GM19372 (cell line): ENCODE measurements around the gene GNA15.
"Not testable (repeated sequence)": the region's sequence is repeated elsewhere in the genome, so short reads cannot be mapped to it uniquely, and the experiment has no call there.

Experiments
- ATAC-seq: cut with Tn5 transposase; IDR thresholded peaks from one replicate; pipeline ENCODE4 v1.9.1; 2021; ENCODE audit warnings: mild to moderate bottlenecking, low read depth, moderate library complexity; ENCODE audit not compliant: unreplicated experiment

Gene GNA15

DNA sequence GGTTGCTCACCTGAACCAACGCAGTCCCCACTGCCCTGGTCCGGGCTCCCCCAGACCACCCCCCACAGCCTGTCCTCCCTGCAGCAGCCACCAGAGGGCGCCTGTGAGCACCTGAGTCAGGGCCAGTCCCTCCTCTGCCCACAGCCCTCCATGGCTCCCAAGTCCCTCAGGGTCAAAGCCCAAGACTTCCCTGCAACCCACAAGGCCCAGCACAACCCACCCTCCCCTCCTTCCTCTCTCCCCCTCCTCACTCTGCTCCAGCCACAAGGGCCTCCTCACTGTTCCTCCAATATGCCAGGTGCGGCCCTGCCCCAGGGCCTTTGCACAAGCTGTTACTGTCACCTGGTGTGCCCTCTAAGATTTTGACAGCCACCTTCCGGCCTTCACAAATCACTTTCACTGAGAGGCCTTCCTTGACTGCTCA lies 10.9 kb downstream of the GNA15 start:
- ATAC-seq: no peak

DNA sequence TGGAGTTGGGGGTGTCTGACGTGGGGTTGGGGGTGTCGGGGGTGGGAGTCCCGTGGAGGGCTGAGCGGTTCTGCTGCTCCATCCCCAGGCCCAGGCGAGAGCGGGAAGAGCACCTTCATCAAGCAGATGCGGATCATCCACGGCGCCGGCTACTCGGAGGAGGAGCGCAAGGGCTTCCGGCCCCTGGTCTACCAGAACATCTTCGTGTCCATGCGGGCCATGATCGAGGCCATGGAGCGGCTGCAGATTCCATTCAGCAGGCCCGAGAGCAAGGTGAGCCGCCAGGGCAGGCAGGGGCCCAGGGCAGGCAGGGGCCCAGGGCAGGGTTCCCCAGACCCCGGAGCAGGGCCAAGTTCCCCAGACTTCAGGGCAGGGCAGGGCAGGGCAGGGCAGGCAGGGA lies 12.7 kb downstream of the GNA15 start:
- ATAC-seq: no peak

DNA sequence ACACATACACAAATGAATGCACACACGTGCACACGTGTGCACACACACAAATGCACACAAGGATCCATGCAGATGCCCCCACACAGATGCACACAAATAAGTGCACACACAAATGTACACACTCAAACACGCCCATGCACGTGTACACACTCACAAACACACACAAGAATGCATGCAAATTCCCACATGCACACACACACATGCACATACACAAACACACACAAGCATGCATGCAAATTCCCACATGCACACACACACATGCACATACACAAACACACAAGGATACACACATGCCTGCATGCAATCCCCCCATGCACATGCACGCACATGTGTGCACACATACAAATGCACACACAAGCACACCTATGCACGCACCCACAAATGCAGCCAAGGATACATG lies 13.3 kb downstream of the GNA15 start:
- ATAC-seq: no peak

DNA sequence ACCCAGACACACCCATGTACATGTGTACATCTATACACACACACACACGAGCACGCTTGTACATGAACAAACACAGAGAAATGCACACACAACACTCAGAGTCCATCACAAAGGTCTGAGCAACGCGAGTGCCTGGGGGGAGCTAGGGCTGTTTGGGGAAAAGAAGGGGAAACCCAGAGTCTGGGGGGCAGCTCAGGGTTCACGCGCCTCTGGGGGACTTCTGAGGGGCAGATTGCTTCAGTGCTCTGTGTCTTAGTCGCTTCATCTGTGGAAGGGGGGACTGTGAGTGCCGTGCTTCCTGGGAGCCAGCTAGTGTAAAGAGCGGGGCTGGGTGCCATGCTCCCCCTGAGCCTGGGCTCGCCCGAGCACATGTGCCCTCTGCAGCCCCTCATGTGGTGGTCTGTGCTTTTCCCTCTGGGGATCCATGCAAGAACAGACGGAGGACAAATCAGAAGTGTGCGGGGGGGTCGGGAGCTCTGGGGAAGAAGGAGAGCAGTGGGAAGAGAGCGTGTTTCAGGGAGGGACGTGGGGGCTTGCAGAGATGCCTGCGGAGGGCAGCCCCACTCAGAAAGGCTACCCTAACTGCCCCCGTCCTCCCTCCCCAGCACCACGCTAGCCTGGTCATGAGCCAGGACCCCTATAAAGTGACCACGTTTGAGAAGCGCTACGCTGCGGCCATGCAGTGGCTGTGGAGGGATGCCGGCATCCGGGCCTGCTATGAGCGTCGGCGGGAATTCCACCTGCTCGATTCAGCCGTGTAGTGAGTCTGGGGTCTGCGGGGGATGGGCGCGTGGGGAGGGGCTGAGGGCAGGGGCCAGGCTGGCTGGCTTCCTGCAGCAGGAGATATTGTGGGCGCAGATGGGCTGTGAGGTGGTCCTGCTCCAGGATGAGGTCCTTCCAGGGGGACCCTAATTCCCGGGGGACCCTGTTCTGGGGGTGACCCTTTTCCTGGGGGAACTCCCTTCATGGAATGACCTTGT lies 14.0 kb downstream of the GNA15 start:
- no peak for ATAC-seq

DNA sequence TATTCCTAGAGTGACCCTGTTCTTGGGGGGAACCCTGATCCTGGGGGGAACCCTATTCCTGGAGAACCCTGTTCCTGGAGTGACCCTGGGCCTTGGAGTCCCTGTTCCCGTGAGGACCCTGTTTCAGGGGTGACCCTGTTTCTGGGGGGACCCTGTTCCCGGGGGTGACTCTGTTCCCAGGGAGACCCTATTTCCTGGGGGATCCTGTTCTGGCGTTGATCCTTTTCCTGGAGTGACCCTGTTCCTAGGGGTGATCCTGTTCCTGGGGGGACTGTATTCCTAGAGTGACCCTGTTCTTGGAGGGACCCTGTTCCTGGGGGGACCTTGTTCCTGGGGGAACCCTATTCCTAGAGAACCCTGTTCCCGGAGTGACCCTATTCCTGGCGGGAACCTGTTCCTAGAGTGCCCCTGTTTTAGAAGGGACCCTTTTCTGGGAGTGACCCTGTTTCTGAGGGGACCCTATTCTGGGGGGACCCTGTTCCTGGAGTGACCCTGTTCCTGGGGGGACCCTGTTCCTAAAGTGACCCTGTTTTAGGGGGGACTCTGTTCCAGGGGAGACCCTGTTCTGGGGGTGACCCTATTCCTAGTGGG lies 15.0 kb downstream of the GNA15 start:
- ATAC-seq: no peak

DNA sequence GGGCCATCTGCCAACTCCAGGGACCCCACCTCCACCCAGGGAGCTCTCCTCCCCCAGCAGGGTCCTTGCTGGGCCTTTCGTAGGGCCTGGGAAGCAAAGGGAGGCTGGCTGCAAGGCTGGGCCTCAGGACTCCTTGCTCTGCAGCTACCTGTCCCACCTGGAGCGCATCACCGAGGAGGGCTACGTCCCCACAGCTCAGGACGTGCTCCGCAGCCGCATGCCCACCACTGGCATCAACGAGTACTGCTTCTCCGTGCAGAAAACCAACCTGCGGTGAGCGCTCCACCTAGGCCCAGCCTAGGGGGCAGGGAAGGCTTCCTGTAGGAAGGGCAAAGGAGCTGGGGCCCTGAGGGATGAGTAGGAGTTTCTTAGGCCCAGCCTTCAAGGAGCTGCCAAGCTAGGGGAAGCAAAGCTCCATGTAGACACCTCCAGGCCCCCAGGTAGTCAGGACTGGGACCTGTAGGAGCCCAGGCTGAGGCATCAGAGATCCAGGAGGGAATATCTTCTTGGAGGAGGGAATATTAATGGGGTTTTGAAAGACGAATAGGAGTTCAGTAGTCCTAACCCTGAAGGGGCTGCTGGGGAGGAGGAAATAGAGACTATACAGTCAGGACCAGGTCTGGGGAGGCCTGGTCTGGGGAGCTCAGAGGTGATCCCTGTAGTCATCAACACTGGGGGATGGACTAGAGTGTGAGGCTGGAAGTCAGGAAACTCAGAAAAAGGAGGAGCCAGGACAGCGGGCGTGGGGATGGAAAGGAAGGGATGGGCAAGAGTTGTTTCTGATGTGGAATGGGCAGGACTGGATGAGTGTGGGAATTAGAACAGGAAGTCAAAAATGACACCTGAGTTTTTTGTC lies 16.0 kb downstream of the GNA15 start:
- ATAC-seq: no peak

DNA sequence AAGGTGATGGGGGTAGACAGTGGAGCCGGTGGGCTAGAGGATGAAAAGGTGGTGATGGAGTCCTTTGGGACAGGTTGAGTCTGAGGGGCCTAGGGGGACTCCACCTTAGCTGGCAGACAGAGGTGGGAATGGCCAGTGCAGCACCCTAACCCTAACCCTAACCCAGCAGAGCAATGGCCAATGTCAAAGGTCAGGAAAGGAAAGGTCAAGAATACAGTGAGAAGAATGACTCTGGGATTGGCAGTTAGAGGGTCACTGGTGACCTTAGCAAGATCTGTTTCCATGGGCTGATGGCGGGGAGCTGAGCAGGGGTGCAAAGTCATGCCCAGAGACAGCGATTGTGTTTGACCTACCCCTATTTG lies 16.6 kb downstream of the GNA15 start:
- no peak for ATAC-seq

DNA sequence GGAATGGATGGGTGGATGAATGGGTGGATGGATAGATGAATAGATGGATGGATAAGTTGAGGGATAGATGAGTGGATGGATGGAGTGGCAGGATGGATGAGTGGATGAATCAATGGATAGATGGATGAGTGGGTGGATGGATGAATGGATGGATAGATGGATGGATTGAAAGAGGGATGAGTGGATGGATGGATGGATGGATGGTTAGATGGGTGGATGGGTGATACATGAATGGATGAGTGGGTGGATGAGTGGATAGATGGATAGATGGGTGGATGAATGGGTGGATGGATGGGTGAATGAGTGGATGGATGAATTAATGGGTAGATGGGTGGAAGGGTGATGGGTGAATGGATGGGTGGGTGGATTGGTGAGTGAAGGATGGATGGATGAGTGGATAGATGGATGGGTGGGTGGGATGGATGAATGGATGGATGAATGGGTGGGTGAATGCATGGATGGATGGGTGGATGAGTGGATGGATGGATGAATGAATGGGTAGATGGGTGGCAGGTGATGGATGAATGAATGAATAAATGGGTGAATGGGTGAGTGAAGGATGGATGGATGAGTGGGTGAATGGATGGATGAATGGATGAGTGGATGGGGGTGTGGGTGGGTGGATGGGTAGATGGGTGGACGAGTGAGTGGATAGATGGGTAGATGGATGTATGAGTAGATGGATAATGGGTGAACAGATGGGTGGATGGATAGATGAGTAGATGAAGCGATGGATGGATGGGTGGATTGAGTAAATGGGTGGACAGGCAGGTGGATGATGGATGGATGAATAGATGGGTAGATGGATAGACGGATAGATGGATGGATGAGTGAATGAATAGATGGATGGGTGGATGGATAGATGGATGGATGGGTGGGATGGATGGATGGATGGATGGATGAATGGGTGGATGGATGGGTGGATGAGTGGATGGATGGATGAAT lies 17.7 kb downstream of the GNA15 start:
- ATAC-seq: no peak

DNA sequence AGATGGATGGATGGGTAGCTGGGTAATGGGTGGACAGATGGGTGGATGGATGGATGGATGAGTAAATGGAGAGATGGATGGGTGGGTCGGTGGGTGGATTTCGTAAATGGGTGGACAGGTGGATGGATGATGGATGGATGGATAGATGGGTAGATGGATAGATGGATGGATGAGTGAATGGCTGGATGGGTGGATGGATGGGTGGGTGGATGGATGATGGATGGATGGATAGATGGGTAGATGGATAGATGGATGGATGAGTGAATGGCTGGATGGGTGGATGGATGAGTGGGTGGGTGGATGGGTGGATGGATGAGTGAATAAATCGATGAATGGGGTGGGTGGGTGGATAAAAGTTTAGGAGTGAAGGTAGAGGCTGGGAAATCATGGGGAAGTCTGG lies 18.6 kb downstream of the GNA15 start:
- ATAC-seq: not testable (repeated sequence)

DNA sequence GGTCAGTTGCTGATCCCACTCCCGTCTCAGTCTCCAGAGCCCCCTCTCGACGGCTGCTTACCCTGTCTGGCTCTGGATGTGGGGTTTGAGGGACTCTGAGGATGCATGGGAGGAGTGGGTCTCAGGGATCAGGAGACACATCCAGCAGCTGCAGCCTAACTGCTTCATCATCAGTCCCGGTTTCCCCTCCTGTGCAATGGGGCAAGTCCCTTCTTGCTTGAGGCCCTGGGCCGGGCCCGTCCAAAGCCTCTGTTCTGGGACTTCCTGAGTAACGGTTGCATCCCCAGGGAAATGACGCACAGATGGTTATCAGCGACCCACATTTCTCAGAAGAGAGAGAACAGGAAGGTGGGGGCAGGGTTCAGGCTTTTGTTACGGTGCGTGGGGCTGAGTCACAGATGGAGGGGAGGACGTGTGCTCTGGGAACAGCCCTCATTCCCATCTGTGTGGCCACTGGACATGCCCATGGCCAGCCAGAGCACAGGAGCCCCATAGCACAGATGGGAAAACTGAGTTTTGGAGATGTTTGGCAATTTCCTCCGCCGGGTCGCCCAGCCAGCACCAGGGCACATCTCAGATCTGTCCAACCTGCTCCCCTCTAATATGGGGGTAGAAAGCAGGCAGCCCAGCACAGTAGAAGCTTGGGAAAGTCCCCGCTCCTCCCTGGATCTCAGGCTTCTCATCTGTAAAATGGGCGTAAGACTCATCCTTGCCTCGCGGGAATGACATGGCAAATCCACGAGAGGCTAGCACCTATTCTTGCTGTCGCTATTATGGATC lies 19.3 kb downstream of the GNA15 start:
- no peak for ATAC-seq

DNA sequence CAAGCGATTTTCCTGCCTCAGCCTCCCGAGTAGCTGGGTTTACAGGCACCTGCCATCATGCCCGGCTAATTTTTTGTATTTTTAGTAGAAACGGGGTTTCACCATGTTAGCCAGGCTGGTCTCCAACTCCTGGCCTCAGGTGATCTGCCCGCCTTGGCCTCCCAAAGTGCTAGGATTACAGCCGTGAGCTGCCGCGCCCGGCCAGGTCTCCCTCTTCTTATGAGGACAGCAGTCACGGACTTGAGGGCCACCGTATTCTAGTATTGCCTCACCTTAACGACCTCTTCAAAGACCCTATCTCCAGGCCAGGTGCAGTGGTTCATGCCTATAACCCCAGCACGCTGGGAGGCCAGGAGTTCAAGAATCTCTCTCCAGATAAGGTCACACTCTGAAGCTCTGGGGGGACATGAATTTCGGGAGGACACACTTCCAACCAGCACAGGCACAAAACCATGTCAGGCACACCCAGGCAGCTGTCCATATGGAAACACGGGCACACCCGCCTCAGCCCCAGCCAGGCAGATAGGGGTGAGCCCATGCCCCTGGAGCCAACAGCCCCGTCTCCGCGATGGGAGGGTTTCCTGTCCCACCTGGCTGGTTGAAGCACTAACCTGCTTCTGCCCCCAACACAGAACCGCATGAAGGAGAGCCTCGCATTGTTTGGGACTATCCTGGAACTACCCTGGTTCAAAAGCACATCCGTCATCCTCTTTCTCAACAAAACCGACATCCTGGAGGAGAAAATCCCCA lies 21.4 kb downstream of the GNA15 start:
- ATAC-seq: no peak

DNA sequence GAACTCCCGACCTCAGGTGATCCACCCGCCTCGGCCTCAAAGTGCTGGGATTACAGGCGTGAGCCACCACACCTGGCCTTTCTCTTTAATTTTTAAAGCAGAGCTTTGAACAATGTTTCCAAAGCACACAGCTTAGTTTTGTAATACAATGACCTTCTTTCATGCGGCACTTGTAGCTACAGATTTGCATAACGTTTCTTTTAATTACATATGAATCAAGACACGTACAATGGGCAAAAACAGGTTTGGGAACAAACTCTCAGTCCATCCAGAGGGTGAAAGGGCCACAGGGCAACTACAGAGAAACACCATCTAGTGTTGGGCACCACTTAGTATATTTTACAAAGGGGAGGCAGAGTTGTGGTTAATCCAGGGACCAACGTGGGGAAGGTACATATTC lies 23.7 kb downstream of the GNA15 start:
- no peak for ATAC-seq

DNA sequence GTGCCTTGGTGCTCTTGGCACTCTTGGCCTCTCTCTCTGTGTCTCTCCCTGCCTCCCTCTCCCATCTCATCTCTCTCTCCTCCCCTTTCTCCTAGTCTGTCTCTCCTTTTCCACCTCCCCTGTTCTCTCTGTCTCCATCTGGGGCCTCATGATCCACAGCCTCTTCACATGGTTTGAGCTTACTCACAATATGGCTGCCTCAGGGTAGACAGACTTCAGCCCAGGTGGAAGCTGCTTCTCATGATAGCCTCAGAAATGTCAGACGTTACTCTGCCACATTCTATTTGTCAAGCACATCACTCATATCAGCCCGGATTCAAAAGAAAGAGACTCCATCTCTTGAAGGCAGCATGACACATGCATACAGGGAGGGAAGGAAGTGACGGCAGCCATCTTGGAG lies 24.4 kb downstream of the GNA15 start:
- ATAC-seq: no peak

DNA sequence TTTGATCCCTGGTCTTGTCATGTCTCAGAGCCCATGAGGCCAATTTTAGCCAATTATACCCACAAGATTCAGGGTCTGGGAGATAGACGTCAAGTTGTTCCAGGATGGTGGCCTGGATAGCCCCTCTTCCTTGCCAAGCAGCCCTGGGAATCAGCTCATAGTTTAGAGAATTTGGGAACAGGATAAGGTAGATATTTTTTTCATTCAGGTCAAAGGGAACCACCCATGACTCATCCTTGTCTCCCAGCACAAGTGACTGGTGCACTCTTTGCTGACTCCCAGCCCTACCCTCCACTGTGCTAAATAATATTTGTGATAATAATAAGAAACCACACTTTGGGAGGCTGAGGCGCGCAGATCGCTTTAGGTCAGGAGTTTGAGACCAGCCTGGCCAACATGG lies 25.6 kb downstream of the GNA15 start:
- ATAC-seq: no peak

DNA sequence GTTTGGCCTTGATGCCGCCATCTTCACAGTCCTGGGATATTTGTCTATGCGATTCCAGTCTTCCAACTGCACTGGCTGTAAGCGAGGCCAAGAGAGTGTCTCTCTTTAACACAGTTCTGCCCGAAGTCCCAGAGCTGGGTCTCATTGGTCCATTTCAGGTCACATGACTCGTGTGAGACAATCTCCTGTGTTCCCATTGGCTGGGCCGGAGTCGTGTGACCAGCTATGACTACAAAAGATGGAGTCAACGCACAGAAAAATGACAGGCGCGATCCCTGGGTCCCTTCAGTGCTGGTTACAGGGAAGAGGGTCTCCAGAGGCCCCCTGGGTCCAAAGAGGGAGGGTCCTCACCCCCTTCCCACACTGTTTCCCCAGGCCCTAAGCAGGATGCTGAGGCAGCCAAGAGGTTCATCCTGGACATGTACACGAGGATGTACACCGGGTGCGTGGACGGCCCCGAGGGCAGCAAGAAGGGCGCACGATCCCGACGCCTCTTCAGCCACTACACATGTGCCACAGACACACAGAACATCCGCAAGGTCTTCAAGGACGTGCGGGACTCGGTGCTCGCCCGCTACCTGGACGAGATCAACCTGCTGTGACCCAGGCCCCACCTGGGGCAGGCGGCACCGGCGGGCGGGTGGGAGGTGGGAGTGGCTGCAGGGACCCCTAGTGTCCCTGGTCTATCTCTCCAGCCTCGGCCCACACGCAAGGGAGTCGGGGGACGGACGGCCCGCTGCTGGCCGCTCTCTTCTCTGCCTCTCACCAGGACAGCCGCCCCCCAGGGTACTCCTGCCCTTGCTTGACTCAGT lies 26.8 kb downstream of the GNA15 start:
- ATAC-seq: no peak

DNA sequence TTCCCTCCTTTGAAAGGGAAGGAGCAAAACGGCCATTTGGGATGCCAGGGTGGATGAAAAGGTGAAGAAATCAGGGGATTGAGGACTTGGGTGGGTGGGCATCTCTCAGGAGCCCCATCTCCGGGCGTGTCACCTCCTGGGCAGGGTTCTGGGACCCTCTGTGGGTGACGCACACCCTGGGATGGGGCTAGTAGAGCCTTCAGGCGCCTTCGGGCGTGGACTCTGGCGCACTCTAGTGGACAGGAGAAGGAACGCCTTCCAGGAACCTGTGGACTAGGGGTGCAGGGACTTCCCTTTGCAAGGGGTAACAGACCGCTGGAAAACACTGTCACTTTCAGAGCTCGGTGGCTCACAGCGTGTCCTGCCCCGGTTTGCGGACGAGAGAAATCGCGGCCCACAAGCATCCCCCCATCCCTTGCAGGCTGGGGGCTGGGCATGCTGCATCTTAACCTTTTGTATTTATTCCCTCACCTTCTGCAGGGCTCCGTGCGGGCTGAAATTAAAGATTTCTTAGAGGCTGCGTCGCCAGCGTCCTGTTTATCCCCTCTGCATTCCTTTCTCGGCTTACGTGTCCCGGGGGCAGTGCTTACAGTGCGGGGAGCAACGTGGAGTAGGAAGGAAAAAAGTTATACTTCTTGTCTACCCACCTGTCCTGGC lies 27.5 kb downstream of the GNA15 start:
- no peak for ATAC-seq

DNA sequence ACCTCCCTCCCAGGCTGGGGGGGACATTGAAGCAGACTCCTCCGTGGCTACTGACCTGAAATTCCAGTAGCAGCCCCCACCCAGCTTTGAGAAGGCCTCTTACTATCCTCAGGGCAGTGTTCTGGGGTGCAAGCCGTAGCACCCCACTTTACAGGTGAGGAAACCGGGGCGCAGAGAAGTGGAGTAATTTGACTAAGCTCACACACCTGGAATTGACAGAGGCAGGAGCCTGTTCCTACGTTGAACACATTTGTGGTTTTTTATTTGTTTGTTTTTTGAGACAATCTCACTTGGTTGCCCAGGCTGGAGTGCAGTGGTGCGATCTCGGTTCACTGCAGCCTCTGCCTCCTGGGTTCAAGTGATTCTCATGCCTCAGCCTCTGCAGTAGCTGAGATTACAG lies 28.1 kb downstream of the GNA15 start:
- no peak for ATAC-seq
